Keratinocyte (primary cell): ENCODE measurements around the gene PTPN21. TPM values are rescaled to one million over a fixed set of nuclear protein-coding genes. Genes with fewer than 3 reads are reported as not detected.

Source experiments
- DNase-seq: peaks from one replicate; pipeline ENCODE4 v3.0.0-alpha.2; 2011; ENCODE audit warnings: low read depth, missing footprints, low spot score
- FAIRE-seq: peaks from 2 replicates; lab custom pipeline; 2011; peaks lifted over from hg19 to GRCh38; lab: Jason Lieb, UNC
- H2AFZ ChIP-seq: 2 replicates; pipeline ENCODE4 v1.6.0; 2012; ENCODE audit warnings: low read length, control low read depth, inconsistent platforms; ENCODE audit not compliant: control insufficient read depth
- H3K27ac ChIP-seq: 2 replicates; pipeline ENCODE4 v1.5.1; 2011; ENCODE audit warnings: low read length; ENCODE audit not compliant: control insufficient read depth, insufficient read depth
- H3K27me3 ChIP-seq: 3 replicates; pipeline ENCODE4 v1.6.0; 2011; ENCODE audit warnings: low read length; ENCODE audit not compliant: control insufficient read depth, insufficient read depth; ENCODE audit errors: extremely low read depth
- H3K36me3 ChIP-seq, 2 experiments: 2 replicates in 1 of 2; 3 replicates in 1 of 2; pipeline ENCODE4 v1.5.1; 2011; ENCODE audit warnings: low read length in 2 of 2, mild to moderate bottlenecking in 1 of 2; ENCODE audit not compliant: control insufficient read depth in 2 of 2, insufficient read depth in 2 of 2; ENCODE audit errors: extremely low read depth in 1 of 2
- H3K4me1 ChIP-seq: 3 replicates; pipeline ENCODE4 v1.5.1; 2011; ENCODE audit warnings: low read length; ENCODE audit not compliant: control insufficient read depth, insufficient read depth; ENCODE audit errors: extremely low read depth
- H3K4me2 ChIP-seq: 3 replicates; pipeline ENCODE4 v1.6.0; 2011; ENCODE audit warnings: low read depth, low read length; ENCODE audit not compliant: control insufficient read depth, insufficient read depth; ENCODE audit errors: extremely low read depth
- H3K4me3 ChIP-seq, 3 experiments: fragments of 200-600 bp in 1 of 3; sonication (generic) in 1 of 3; 2 replicates in 2 of 3; 3 replicates in 1 of 3; pipeline ENCODE4 v1.5.1; 2011 to 2016; ENCODE audit warnings: low read length in 3 of 3, mild to moderate bottlenecking in 3 of 3, control low read depth in 2 of 3, inconsistent platforms in 1 of 3, low read depth in 1 of 3, mixed read lengths in 1 of 3, mixed run types in 1 of 3, moderate library complexity in 1 of 3; ENCODE audit not compliant: control insufficient read depth in 2 of 3, insufficient read depth in 2 of 3; ENCODE audit errors: extremely low read depth in 1 of 3
- H3K79me2 ChIP-seq: 2 replicates; pipeline ENCODE4 v1.6.0; 2012; ENCODE audit warnings: low read length; ENCODE audit not compliant: control insufficient read depth, insufficient read depth
- H3K9ac ChIP-seq: 3 replicates; pipeline ENCODE4 v1.6.0; 2011; ENCODE audit warnings: low read length; ENCODE audit not compliant: control insufficient read depth, insufficient read depth; ENCODE audit errors: extremely low read depth
- H3K9me1 ChIP-seq: 3 replicates; pipeline ENCODE4 v1.6.0; 2011; ENCODE audit warnings: low read length; ENCODE audit not compliant: control insufficient read depth, insufficient read depth; ENCODE audit errors: extremely low read depth
- H3K9me3 ChIP-seq: 2 replicates; pipeline ENCODE4 v1.5.1; 2012; ENCODE audit warnings: low read depth, low read length; ENCODE audit not compliant: control insufficient read depth
- H4K20me1 ChIP-seq: 3 replicates; pipeline ENCODE4 v1.6.0; 2011; ENCODE audit warnings: low read length; ENCODE audit not compliant: control insufficient read depth, insufficient read depth; ENCODE audit errors: extremely low read depth
- CTCF ChIP-seq, 3 experiments: IDR thresholded peaks in 1 of 3; conservative IDR thresholded peaks in 1 of 3; optimal IDR thresholded peaks in 1 of 3; 2 replicates in 2 of 3; 3 replicates in 1 of 3; pipeline versions ENCODE3 to v1.5.1; 2011; ENCODE audit warnings: low read length in 3 of 3, mild to moderate bottlenecking in 3 of 3, moderate library complexity in 2 of 3, control low read depth in 1 of 3, inconsistent platforms in 1 of 3; ENCODE audit not compliant: insufficient read depth in 2 of 3; ENCODE audit errors: extremely low read depth in 1 of 3
- EZH2 ChIP-seq: IDR thresholded peaks from one replicate; pipeline ENCODE4 v1.6.1; 2012; ENCODE audit warnings: inconsistent platforms, mild to moderate bottlenecking, low read length, moderate library complexity
- dilution Hi-C: fragments of 300-500 bp; cut with MboI; formaldehyde crosslinking; loops from one replicate; pipeline ENCODE4 v1.7.0; 2020; ENCODE audit warnings: low sequenced_read_pairs; ENCODE audit not compliant: extremely low pct_ligation_motif_present
- polyA plus RNA-seq, 5 experiments: library from polyadenylated mRNA; depleted of rRNA in 3 of 5; stranded (reverse) in 3 of 5; stranded (forward) in 1 of 5; unstranded in 1 of 5; fragments of >200 nt; gene quantifications; 1 replicate in 1 of 5; 2 replicates in 3 of 5; 3 replicates in 1 of 5; pipeline versions ENCODE4 v1.2.1 to v1.2.3, GENCODE V29; 2011 to 2012; ENCODE audit warnings: missing spikeins in 2 of 5, low read depth in 1 of 5, low replicate concordance in 1 of 5

The PTPN21 gene
- polyA plus RNA-seq, 1 donor (not counting 4 experiments of a cell fraction or from before 2014, with no cell fraction given): 7.4 TPM

DNA sequence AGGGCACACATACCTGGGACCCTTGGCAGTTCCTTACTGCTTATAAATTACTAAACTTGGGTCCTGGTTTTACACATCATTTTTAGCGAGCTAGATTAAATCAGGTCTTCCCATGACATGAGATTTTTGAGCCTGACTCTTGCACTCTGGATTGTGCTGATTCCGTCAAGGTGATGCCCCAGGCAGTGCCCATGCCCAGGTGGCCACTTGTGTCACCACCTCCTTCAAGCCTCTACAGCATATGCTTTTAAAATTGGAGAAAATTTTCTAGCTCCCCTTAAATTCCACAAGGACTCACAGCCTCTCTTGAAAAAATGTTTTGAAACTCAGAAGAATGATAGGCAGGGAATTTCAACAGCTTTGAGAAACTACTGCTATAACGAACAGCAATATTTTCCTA is 9.6 kb downstream of the PTPN21 start:
- no peaks in the 10 kb centered on the region for H4K20me1 ChIP-seq
- peaks cover 33% of the 10 kb centered on the region for H3K79me2 ChIP-seq
- no peaks in the 10 kb centered on the region for H3K9me3 ChIP-seq
- no peak overlapping the region for H3K4me2 ChIP-seq
- no peak for TF ChIP-seq EZH2
- TF ChIP-seq CTCF (optimal IDR thresholded peaks at IDR 0.05 in 1 of 3, IDR thresholded peaks at IDR 0.05 in 1 of 3, conservative IDR thresholded peaks at IDR 0.05 in 1 of 3; ENCODE audit: extremely low read depth in 1 of 3, insufficient read depth in 2 of 3, low read length in 3 of 3): no peak
- H3K9me1 ChIP-seq: no peaks in the 10 kb centered on the region
- H3K9ac ChIP-seq: no peak overlapping the region
- DNase-seq: no peak
- H3K27ac ChIP-seq: no peak overlapping the region
- FAIRE-seq: no peak
- H3K36me3 ChIP-seq: peaks cover 5 to 16% of the 10 kb centered on the region in 2 experiments
- H2AFZ ChIP-seq: no peak overlapping the region
- H3K4me1 ChIP-seq: peaks cover 3% of the 10 kb centered on the region
- no peak overlapping the region for H3K4me3 ChIP-seq
- dilution Hi-C loops: no loop called here
- H3K27me3 ChIP-seq: no peaks in the 10 kb centered on the region

- no peak for FAIRE-seq
- H4K20me1 ChIP-seq: no peaks in the 10 kb centered on the region
These were observed 11.7 kb downstream of the PTPN21 start for GRCh38 chr14:88542857-88543795.

More at GRCh38 chr14:88542857-88543795, 11.7 kb downstream of the PTPN21 start:
- Histone ChIP-seq H3K9me3 (no peaks in the 10 kb centered on the region), H3K9ac (no peak overlapping the region), H3K4me2 (no peak overlapping the region), H3K27me3 (no peaks in the 10 kb centered on the region), H3K9me1 (no peaks in the 10 kb centered on the region), H2AFZ (no peak overlapping the region), H3K79me2 (peaks cover 35% of the 10 kb centered on the region), H3K4me1 (peaks cover 3% of the 10 kb centered on the region), H3K4me3 (no peak overlapping the region), H3K27ac (no peak overlapping the region), H3K36me3 (peaks cover 3 to 9% of the 10 kb centered on the region in 2 experiments)
- dilution Hi-C loops: no loop called here
- TF ChIP-seq EZH2 (no peak), CTCF (optimal IDR thresholded peaks at IDR 0.05 in 1 of 3, IDR thresholded peaks at IDR 0.05 in 1 of 3, conservative IDR thresholded peaks at IDR 0.05 in 1 of 3; ENCODE audit: extremely low read depth in 1 of 3, insufficient read depth in 2 of 3, low read length in 3 of 3) (no peak)
- no peak for DNase-seq
